ENCODE results near the gene PRUNE2. TPM values are rescaled to one million over a fixed set of nuclear protein-coding genes. Genes with fewer than 3 reads are reported as not detected.

The PRUNE2 gene
- total RNA-seq, 1 donor from 2014 or later = 6.7 TPM

GRCh38 chr9:76573905-76574760 is 331.8 kb downstream of the PRUNE2 start:
- Mint-ChIP-seq H3K36me3 (ENCODE audit: low read depth, unreplicated experiment) (no peaks in the 10 kb centered on the region), H3K27me3 (ENCODE audit: unreplicated experiment) (no peaks in the 10 kb centered on the region), H3K9me3 (ENCODE audit: unreplicated experiment) (no peaks in the 10 kb centered on the region), H3K4me3 (ENCODE audit: unreplicated experiment) (no peak overlapping the region), H3K4me1 (ENCODE audit: unreplicated experiment) (no peaks in the 10 kb centered on the region), H3K27ac (ENCODE audit: unreplicated experiment) (no peak overlapping the region)
- no peak for TF ChIP-seq CTCF (IDR thresholded peaks at IDR 0.05; ENCODE audit: unreplicated experiment)
- no peak for DNase-seq (ENCODE audit: low spot score)

- Mint-ChIP-seq H3K9me3 (ENCODE audit: unreplicated experiment) (no peaks in the 10 kb centered on the region), H3K36me3 (ENCODE audit: low read depth, unreplicated experiment) (no peaks in the 10 kb centered on the region), H3K4me3 (ENCODE audit: unreplicated experiment) (no peak overlapping the region), H3K27ac (ENCODE audit: unreplicated experiment) (no peak overlapping the region), H3K4me1 (ENCODE audit: unreplicated experiment) (no peaks in the 10 kb centered on the region), H3K27me3 (ENCODE audit: unreplicated experiment) (no peaks in the 10 kb centered on the region)
- no peak for TF ChIP-seq CTCF (IDR thresholded peaks at IDR 0.05; ENCODE audit: unreplicated experiment)
- DNase-seq (ENCODE audit: low spot score) = no peak
Measured at GRCh38 chr9:76573408-76573807, 332.5 kb downstream of the PRUNE2 start.

- H3K27ac Mint-ChIP-seq (ENCODE audit: unreplicated experiment) = no peak overlapping the region
- H3K9me3 Mint-ChIP-seq (ENCODE audit: unreplicated experiment) = no peaks in the 10 kb centered on the region
- no peak for TF ChIP-seq CTCF (IDR thresholded peaks at IDR 0.05; ENCODE audit: unreplicated experiment)
- no peak for DNase-seq (ENCODE audit: low spot score)
- H3K27me3 Mint-ChIP-seq (ENCODE audit: unreplicated experiment) = peaks cover 2% of the 10 kb centered on the region
- no peaks in the 10 kb centered on the region for H3K4me1 Mint-ChIP-seq (ENCODE audit: unreplicated experiment)
- no peak overlapping the region for H3K4me3 Mint-ChIP-seq (ENCODE audit: unreplicated experiment)
- no peaks in the 10 kb centered on the region for H3K36me3 Mint-ChIP-seq (ENCODE audit: low read depth, unreplicated experiment)
Measured at GRCh38 chr9:76572151-76572550, 333.8 kb downstream of the PRUNE2 start.

GRCh38 chr9:76571743-76572146 is 334.2 kb downstream of the PRUNE2 start:
- no peaks in the 10 kb centered on the region for H3K9me3 Mint-ChIP-seq (ENCODE audit: unreplicated experiment)
- H3K36me3 Mint-ChIP-seq (ENCODE audit: low read depth, unreplicated experiment) = no peaks in the 10 kb centered on the region
- H3K27ac Mint-ChIP-seq (ENCODE audit: unreplicated experiment) = no peak overlapping the region
- TF ChIP-seq CTCF (IDR thresholded peaks at IDR 0.05; ENCODE audit: unreplicated experiment) = no peak
- peaks cover 2% of the 10 kb centered on the region for H3K27me3 Mint-ChIP-seq (ENCODE audit: unreplicated experiment)
- H3K4me3 Mint-ChIP-seq (ENCODE audit: unreplicated experiment) = no peak overlapping the region
- DNase-seq (ENCODE audit: low spot score) = no peak
- no peaks in the 10 kb centered on the region for H3K4me1 Mint-ChIP-seq (ENCODE audit: unreplicated experiment)

- H3K27ac Mint-ChIP-seq (ENCODE audit: unreplicated experiment) = no peak overlapping the region
- H3K36me3 Mint-ChIP-seq (ENCODE audit: low read depth, unreplicated experiment) = no peaks in the 10 kb centered on the region
- no peaks in the 10 kb centered on the region for H3K9me3 Mint-ChIP-seq (ENCODE audit: unreplicated experiment)
- H3K4me3 Mint-ChIP-seq (ENCODE audit: unreplicated experiment) = peak overlapping the region; percentile 72
- no peak for DNase-seq (ENCODE audit: low spot score)
- no peak for TF ChIP-seq CTCF (IDR thresholded peaks at IDR 0.05; ENCODE audit: unreplicated experiment)
- peaks cover 2% of the 10 kb centered on the region for H3K27me3 Mint-ChIP-seq (ENCODE audit: unreplicated experiment)
- H3K4me1 Mint-ChIP-seq (ENCODE audit: unreplicated experiment) = no peaks in the 10 kb centered on the region
Measured at GRCh38 chr9:76571288-76571687, 334.6 kb downstream of the PRUNE2 start.
